ENCODE measurements around the gene C1S.
"Not testable (repeated sequence)": the region's sequence is repeated elsewhere in the genome, so short reads cannot be mapped to it uniquely, and the experiment has no call there.

Gene C1S

GRCh38 chr12:7107181-7107580, 46.7 kb downstream of the C1S start:
- DNase-seq = not testable (repeated sequence)

GRCh38 chr12:7107636-7108002, 47.1 kb downstream of the C1S start:
- DNase-seq = peak; percentile 43

GRCh38 chr12:7108003-7108795, 47.7 kb downstream of the C1S start:
- peak; percentile 76 for DNase-seq

GRCh38 chr12:7108796-7109571, 48.5 kb downstream of the C1S start, which contains the start of gene C1RL:
TSS of gene C1RL (minus strand) at chr12:7109214. CDS start at chr12:7109180, 34 bp downstream.
- DNase-seq = peak; percentile 87

- no peak for DNase-seq
Observed at GRCh38 chr12:7109572-7109920, 49.0 kb downstream of the C1S start.

- DNase-seq = no peak
Observed at GRCh38 chr12:7110661-7111060, 50.1 kb downstream of the C1S start.

- no peak for DNase-seq
Observed at GRCh38 chr12:7112041-7112440, 51.5 kb downstream of the C1S start.

GRCh38 chr12:7113389-7113871, 52.9 kb downstream of the C1S start:
- DNase-seq = peak; percentile 58

GRCh38 chr12:7114008-7114407, 53.5 kb downstream of the C1S start:
- no peak for DNase-seq

- no peak for DNase-seq
Observed at GRCh38 chr12:7114851-7115250, 54.3 kb downstream of the C1S start.

GRCh38 chr12:7116196-7116595, 55.7 kb downstream of the C1S start:
- no peak for DNase-seq

GRCh38 chr12:7116916-7117315, 56.4 kb downstream of the C1S start:
- DNase-seq = no peak

- DNase-seq = no peak
Observed at GRCh38 chr12:7117670-7118069, 57.2 kb downstream of the C1S start.

- DNase-seq = no peak
Observed at GRCh38 chr12:7118881-7119280, 58.4 kb downstream of the C1S start.

GRCh38 chr12:7120166-7120565, 59.6 kb downstream of the C1S start:
- no peak for DNase-seq

Measured in hematopoietic multipotent progenitor cell treated with erythropoietin and hydrocortisone succinate and interleukin-3 and kit ligand, for 8 days (in vitro differentiated cells).